NCI-H2081 (cell line): Measurements from ENCODE around the gene SOBP.
"Not testable (repeated sequence)": the region's sequence is repeated elsewhere in the genome, so short reads cannot be mapped to it uniquely, and the experiment has no call there.

ENCODE experiments used
- DNase-seq, 2 experiments: peaks; one replicate each; lab custom pipeline; 2025; lab: John Stamatoyannopoulos, UW

Gene SOBP

GRCh38 chr6:107550241-107550840 lies 60.4 kb downstream of the SOBP start:
- peak in 1 of 2 experiments; percentile 38 for DNase-seq

- no peak for DNase-seq
These were observed 61.0 kb downstream of the SOBP start for GRCh38 chr6:107550906-107551305.

GRCh38 chr6:107553121-107553520 lies 63.2 kb downstream of the SOBP start:
- DNase-seq, result not testable (repeated sequence)

DNA sequence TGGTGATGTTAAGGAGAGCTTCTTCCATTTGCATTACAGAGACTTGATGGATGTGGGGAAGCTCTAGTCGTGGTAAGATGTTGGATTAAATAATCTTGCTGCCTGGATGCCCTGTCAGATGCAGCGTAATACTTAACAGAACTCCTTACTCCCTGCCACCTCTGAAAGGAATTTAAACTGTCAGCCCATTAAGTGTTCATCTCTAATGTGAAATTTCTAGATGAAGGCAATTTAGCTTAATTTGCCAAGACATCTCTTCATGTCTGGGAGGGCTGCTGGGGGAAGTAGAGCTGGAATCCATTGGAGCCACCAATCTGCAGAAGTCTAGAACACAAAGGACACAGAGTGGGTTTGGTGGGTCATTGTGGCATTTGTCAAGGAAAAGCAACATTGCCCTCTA lies 64.4 kb downstream of the SOBP start:
- DNase-seq, result no peak

- no peak for DNase-seq
These were observed 65.0 kb downstream of the SOBP start for GRCh38 chr6:107554918-107555317.

DNA sequence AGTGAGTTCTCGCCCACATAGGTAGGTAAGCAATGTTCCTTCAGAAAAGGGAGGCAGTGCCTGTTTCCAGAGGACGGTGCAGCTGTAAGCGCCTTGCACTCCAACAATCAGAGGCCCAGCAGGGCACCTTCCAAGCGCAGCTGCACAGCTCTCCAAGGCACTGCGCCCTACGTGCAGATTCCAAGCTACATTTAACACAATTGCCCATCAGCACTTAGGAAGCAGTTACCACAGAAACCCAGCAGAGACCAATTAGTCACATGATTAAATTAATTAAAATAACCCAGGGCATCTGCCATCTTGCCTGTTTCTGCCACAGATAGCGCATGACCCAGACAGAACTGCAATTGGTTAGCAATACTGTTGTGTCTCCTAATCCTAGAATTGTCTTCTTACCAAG lies 65.5 kb downstream of the SOBP start:
- peak; percentile 67 to 92 for DNase-seq

DNA sequence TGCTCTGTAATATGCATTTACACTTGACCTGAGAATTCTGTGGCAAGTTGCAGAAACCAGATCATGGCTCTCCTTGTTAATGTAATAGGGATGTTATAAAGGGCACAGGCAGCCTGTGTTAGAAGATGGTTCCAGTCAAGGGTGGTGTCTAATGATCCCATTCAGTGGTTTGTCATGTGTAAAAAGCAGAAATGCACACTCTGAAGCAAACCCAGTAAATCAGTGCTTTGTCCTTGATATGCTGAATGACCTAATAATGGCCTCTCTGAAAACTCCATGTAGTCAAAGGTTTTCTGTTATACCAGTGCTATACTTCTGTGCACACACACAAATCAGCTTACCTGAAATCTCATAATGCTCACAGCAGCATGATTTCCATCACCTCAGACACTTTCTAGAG lies 66.2 kb downstream of the SOBP start:
- DNase-seq, result no peak

DNA sequence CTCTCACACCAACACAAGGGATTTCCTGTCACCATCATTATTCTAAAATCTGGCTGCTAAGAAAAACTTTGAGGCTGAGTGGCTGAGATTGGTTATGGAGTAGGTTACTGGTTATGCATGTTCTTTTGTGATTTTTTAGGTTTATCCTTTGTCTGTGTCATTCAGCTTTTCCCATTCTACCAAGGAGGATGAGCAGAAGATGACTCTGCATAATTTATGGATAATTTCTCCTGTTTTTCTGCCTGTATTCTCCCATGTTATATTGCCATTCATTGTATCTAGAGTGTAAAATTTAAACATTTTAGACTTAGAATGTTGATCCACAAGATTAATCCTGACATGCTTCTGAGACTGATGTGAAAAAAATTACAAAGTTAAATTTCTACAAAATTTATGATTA lies 67.8 kb downstream of the SOBP start:
- no peak for DNase-seq

- DNase-seq, result no peak
These were observed 70.7 kb downstream of the SOBP start for GRCh38 chr6:107560657-107561056.

DNA sequence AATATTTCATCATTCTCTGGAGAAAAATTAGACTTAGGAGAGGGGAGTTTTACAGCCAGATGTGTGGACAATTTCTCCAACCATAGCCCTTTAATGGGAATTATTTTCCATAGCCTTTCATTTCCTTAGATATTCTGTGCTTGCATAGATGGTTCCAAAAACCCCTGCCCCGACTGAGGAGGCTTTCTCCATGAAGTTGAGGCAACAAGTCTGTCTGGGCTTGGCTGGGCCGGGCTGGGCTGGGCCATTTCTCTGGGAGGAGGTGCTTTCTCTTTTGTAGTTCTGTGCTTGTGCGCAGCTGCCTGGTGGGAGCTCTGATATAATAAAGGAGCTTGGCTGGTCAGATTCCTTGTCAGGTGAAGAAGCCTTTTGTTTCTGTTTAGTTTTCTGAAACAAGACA lies 71.4 kb downstream of the SOBP start:
- DNase-seq, result no peak

GRCh38 chr6:107563694-107564588 lies 74.0 kb downstream of the SOBP start:
- no peak for DNase-seq

GRCh38 chr6:107564589-107564951 lies 74.7 kb downstream of the SOBP start:
- DNase-seq, result no peak

- DNase-seq, result no peak
These were observed 75.3 kb downstream of the SOBP start for GRCh38 chr6:107565165-107565723.

DNA sequence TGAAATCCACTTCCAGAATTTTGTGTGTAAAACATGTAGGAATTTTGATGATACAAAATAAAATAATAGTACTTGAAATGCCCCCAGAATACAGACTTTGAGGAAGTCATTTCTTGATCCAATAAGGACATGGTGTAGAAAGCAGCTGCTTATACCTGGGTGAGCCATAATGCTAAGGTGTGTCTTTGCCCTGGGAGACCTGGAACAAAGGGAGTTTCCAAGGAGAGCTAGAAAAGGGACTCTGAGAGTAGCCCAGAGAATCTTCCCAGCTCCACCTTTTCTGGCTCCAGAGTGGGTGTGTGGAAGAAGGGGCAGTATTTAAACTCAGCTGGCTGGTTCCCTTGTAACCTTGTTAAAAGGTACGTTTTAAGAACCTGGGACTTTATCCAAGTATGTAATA lies 77.7 kb downstream of the SOBP start:
- no peak for DNase-seq

- no peak for DNase-seq
These were observed 79.6 kb downstream of the SOBP start for GRCh38 chr6:107569473-107569872.

GRCh38 chr6:107571354-107571753 lies 81.4 kb downstream of the SOBP start:
- peak; percentile 7 to 49 for DNase-seq

DNA sequence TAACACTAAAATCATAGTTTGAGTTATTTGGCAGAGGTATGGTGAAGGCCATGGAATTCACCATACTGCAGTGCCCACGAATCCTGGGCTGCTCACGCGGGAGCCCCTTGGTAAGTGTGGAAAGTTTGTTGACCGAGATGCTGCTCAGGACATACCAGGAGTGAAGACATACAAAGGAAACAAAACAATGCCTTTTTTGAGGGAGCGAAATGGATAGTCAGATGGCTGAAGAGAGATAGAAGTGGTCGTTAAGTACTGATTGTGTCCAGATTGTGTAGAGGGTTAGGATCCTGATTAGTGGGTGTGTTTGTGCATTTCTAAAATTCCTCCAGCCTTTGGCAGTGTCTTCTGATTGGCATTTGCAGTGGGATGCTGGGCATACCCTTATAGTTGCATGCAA lies 83.0 kb downstream of the SOBP start:
- DNase-seq, result no peak

DNA sequence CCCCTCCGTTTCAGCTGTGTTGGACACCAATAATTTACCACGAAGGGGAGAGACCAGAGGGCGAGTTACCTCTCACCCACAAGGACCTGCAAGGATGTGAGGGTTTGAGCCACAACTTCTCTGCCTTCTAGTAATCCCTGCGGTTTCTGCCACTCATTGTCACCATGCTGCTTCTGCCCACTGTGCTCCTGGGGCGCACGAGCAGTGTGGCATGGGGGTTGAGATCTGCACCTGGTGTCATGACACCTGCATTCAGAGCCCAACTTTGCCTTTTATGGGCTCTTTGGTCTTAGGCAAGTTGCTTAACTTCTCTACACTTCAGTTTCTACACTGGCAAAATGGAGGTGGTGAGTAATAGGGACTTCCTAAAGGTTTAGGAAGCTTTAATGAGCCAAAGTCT lies 84.9 kb downstream of the SOBP start:
- no peak for DNase-seq

GRCh38 chr6:107576852-107577251 lies 86.9 kb downstream of the SOBP start:
- no peak for DNase-seq

- DNase-seq, result no peak
These were observed 88.9 kb downstream of the SOBP start for GRCh38 chr6:107578642-107579341.

- DNase-seq, result no peak
These were observed 89.6 kb downstream of the SOBP start for GRCh38 chr6:107579456-107580056.

DNA sequence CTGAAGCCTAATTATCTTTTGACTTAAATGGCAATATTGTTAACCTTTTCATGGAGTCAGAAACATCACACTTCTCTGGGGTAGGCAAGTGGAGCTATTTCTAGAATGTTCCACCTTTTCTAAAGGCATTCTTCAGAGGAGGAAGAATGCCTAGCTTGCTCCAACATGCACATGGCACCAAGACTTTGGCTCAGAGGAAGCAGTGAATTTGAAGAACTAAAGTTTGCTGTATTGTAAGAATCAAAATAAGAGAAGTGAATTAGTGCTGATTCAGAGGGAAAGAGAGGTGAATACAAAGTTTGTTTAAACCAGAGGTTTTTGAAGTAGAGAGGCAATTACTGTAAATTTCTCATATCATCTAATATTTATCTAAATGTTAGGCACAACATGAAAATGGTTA lies 92.2 kb downstream of the SOBP start:
- DNase-seq, result no peak
